ENCODE data around the gene GPR160. TPM values are rescaled to one million over a fixed set of nuclear protein-coding genes. Genes with fewer than 3 reads are reported as not detected.

The GPR160 gene
- total and polyA plus RNA-seq, 10 of the 15 experiments (the other 5 are each of a cell fraction or from before 2014, with no cell fraction given), result 1.2 to 57.7 (median 30.9) TPM

DNA sequence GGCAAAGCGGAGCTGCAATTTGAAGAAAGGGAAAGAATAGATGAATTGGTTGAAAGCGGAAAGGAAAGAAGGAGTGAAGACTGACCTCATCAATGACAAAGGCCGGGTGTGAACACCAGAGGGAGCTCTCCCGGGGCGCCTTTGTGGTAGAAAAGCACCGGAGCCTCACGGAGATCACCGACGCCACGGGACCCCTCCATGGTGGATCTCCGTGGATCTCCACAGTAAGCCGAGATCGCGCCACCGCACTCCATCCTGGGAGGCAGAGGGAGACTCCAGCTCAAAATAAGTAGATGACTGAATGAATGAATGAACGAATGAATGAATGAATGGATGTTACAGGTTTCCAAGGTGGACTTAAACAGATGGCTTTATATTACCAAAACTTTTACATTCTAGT, 25.0 kb downstream of the GPR160 start (continued):
- TF ChIP-seq, protein P1, sequence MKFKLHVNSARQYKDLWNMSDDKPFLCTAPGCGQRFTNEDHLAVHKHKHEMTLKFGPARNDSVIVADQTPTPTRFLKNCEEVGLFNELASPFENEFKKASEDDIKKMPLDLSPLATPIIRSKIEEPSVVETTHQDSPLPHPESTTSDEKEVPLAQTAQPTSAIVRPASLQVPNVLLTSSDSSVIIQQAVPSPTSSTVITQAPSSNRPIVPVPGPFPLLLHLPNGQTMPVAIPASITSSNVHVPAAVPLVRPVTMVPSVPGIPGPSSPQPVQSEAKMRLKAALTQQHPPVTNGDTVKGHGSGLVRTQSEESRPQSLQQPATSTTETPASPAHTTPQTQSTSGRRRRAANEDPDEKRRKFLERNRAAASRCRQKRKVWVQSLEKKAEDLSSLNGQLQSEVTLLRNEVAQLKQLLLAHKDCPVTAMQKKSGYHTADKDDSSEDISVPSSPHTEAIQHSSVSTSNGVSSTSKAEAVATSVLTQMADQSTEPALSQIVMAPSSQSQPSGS (IDR thresholded peaks at IDR 0.05; ENCODE audit: low read length), result no peak
- peak; percentile 86 for TF ChIP-seq ZNF24 (IDR thresholded peaks at IDR 0.05)
- TF ChIP-seq MTA2 (IDR thresholded peaks at IDR 0.05; ENCODE audit: low read depth), result no peak
- no peak for TF ChIP-seq BCL11A (IDR thresholded peaks at IDR 0.05; ENCODE audit: low read depth, low read length)
- no peak for TF ChIP-seq ESRRA (IDR thresholded peaks at IDR 0.05; ENCODE audit: low read length)

DNA sequence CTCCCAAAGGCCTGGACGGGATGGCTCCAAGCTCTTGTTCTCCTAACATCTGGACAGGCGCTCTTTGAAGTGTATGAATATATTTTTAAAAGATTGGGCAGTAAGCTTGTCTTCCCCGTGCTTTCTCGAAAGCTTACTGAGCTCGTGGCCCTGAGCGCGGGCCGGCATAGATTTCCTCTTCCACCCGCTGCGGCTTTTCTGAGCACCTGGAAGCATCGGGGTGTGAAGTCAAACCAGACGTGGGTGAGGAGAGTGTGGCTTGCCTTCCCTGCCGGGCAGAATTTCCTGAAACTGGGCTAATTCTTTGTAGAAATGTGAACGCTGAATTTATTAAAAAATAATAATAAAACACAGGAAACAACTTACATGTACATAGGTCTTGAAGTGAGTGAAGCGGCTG, 25.9 kb downstream of the GPR160 start:
- H3K9ac ChIP-seq (ENCODE audit: control insufficient read depth, insufficient read depth, low read length), result no peak overlapping the region
- RAD21 ChIA-PET (ENCODE audit: unreplicated experiment), result interaction anchor here (0.7 kb wide), 1 partner anchor 20 kb away, joined by 3 read pairs; no protein-coding TSS in a partner anchor
- WGBS (ENCODE audit: insufficient coverage, insufficient replicate concordance, low lambda C conversion rate, missing lambda C conversion rate), result 52% methylated on average over 15 of the region's 15 CpGs

More for the DNA sequence above, 25.9 kb downstream of the GPR160 start:
- no peaks in the 10 kb centered on the region for H4K20me1 ChIP-seq (ENCODE audit: control insufficient read depth, insufficient read depth)
- peaks cover 0 to 17% of the 10 kb centered on the region in 2 experiments; a peak in 2 of 4 replicates for H3K36me3 ChIP-seq (ENCODE audit: control insufficient read depth in 2 of 2, insufficient read depth in 2 of 2, low read length in 1 of 2)
- no peak overlapping the region for H3K4me3 ChIP-seq
- DNase-seq (ENCODE audit: low read depth, low spot score) (no peak), ATAC-seq (no peak), FAIRE-seq (no peak)
- ChIA-PET CTCF (no interaction called here), POLR2A (no interaction called here), SMC1A (ENCODE audit: uncharacterized antibody, unreplicated experiment) (no interaction called here)
- no peaks in the 10 kb centered on the region; the same call in 1 of the 3 replicates for H3K9me3 ChIP-seq (replicated peaks; ENCODE audit: control insufficient read depth, insufficient read depth, low read length)
- no peaks in the 10 kb centered on the region for H3K27me3 ChIP-seq (replicated peaks in 1 of 2; ENCODE audit: control insufficient read depth in 2 of 2, insufficient read depth in 2 of 2, low read length in 1 of 2)
- peaks cover 3% of the 10 kb centered on the region for H3K4me1 ChIP-seq (ENCODE audit: control insufficient read depth, insufficient read depth, low read length)
- in situ Hi-C loops (cut with MboI) (no loop called here), intact Hi-C loops (cut with micrococcal nuclease; ENCODE audit: unreplicated experiment) (no loop called here)
- H3K4me2 ChIP-seq (ENCODE audit: control insufficient read depth, insufficient read depth), result no peak overlapping the region
- peak; percentile 8; the same call in 1 of the 2 replicates for TF ChIP-seq RUNX3 (IDR thresholded peaks at IDR 0.05; ENCODE audit: low read length)
- TF ChIP-seq, protein P2, sequence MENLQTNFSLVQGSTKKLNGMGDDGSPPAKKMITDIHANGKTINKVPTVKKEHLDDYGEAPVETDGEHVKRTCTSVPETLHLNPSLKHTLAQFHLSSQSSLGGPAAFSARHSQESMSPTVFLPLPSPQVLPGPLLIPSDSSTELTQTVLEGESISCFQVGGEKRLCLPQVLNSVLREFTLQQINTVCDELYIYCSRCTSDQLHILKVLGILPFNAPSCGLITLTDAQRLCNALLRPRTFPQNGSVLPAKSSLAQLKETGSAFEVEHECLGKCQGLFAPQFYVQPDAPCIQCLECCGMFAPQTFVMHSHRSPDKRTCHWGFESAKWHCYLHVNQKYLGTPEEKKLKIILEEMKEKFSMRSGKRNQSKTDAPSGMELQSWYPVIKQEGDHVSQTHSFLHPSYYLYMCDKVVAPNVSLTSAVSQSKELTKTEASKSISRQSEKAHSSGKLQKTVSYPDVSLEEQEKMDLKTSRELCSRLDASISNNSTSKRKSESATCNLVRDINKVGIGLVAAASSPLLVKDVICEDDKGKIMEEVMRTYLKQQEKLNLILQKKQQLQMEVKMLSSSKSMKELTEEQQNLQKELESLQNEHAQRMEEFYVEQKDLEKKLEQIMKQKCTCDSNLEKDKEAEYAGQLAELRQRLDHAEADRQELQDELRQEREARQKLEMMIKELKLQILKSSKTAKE (IDR thresholded peaks at IDR 0.05; ENCODE audit: low read depth, poor library complexity, severe bottlenecking), result no peak
- TF ChIP-seq, protein P3, sequence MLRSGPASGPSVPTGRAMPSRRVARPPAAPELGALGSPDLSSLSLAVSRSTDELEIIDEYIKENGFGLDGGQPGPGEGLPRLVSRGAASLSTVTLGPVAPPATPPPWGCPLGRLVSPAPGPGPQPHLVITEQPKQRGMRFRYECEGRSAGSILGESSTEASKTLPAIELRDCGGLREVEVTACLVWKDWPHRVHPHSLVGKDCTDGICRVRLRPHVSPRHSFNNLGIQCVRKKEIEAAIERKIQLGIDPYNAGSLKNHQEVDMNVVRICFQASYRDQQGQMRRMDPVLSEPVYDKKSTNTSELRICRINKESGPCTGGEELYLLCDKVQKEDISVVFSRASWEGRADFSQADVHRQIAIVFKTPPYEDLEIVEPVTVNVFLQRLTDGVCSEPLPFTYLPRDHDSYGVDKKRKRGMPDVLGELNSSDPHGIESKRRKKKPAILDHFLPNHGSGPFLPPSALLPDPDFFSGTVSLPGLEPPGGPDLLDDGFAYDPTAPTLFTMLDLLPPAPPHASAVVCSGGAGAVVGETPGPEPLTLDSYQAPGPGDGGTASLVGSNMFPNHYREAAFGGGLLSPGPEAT (IDR thresholded peaks at IDR 0.05; ENCODE audit: low read depth), result no peak
- TF ChIP-seq MEF2B (IDR thresholded peaks at IDR 0.05; ENCODE audit: partially characterized antibody, poor library complexity, severe bottlenecking), result no peak
- peaks cover 15% of the 10 kb centered on the region for H3K79me2 ChIP-seq (ENCODE audit: control insufficient read depth, insufficient read depth, low read length)
- H3K27ac ChIP-seq (ENCODE audit: control insufficient read depth, insufficient read depth), result no peak overlapping the region
- H2AFZ ChIP-seq (ENCODE audit: control insufficient read depth, low read depth, low read length), result no peak overlapping the region
- no TSS peak for BruUV-seq (replicated peaks)
